Vagina (tissue), 2 donors: ENCODE results near the gene CCDC141. TPM values are rescaled to one million over a fixed set of nuclear protein-coding genes. Genes with fewer than 3 reads are reported as not detected.

Experiments used
- DNase-seq, 2 donors: peaks; one replicate each; pipeline ENCODE4 v3.0.0-alpha.2; 2017; ENCODE audit errors: extremely low spot score in 2 of 2
- H3K27ac ChIP-seq: fragments of 200-600 bp; sonication (generic); one replicate; pipeline ENCODE4 v1.5.1; 2019
- H3K27me3 ChIP-seq: fragments of 200-600 bp; sonication (generic); one replicate; pipeline ENCODE4 v1.5.1; 2019
- H3K36me3 ChIP-seq, 2 donors: fragments of 200-600 bp; sonication (generic); one replicate each; pipeline ENCODE4 v1.5.1; 2017 to 2019
- H3K4me1 ChIP-seq: fragments of 200-600 bp; sonication (generic); one replicate; pipeline ENCODE4 v1.5.1; 2019
- H3K4me3 ChIP-seq, 2 donors: fragments of 200-600 bp; sonication (generic); 1 replicate in 1 of 2; 2 replicates in 1 of 2; pipeline ENCODE4 v1.5.1; 2016 to 2019
- H3K9me3 ChIP-seq: fragments of 200-600 bp; sonication (generic); one replicate; pipeline ENCODE4 v1.5.1; 2019
- POLR2A ChIP-seq, 2 donors: fragments of 450-650 bp; IDR thresholded peaks; one replicate each; pipeline ENCODE4 v1.6.1; 2017; ENCODE audit warnings: antibody characterized with exemption in 2 of 2, mild to moderate bottlenecking in 2 of 2, moderate library complexity in 2 of 2
- POLR2AphosphoS5 ChIP-seq, 2 donors: sonication (generic); formaldehyde crosslinking; IDR thresholded peaks; one replicate each; pipeline ENCODE4 v1.9.0; 2017; ENCODE audit warnings: antibody characterized with exemption in 2 of 2, mild to moderate bottlenecking in 2 of 2, low read depth in 1 of 2; ENCODE audit not compliant: insufficient read depth in 1 of 2
- intact Hi-C: fragments of 100-400 bp; cut with DNase I; formaldehyde crosslinking; loops from one replicate; pipeline ENCODE4 v1.15.1; 2023
- total RNA-seq: library from RNA; depleted of rRNA; stranded (reverse); fragments of >200 nt; gene quantifications from one replicate; pipeline ENCODE4 v1.2.3, GENCODE V29; 2016
- TF ChIP-seq, protein P1 (sequence below), 3 experiments: fragments of 450-650 bp in 2 of 3; fragments of 200-600 bp in 1 of 3; sonication (generic) in 1 of 3; IDR thresholded peaks; one replicate each; pipeline ENCODE4 v1.5.1; 2017 to 2019; ENCODE audit warnings: antibody characterized with exemption in 3 of 3, mild to moderate bottlenecking in 2 of 3, moderate library complexity in 2 of 3

The CCDC141 gene
- total RNA-seq, 1 donor from 2014 or later = 2.0 TPM

DNA sequence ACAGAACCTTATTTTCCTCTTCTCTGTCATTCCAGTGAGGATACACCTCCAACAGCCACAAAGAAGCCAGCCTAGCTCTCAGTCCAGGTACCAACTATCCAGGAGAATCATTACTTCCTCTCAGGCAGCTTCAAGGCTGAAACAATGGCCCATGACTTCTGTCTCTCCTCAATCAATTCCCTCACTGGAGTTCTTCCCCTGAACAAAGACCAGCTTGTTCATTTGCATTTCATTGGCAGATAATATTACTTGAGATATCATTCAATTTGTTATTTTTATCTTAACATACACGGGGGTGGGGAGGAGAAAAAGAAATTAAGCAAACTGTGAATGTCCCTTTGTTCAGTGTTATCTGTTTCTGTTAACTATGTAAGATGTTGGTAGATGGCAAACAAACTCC lies 44.0 kb downstream of the CCDC141 start:
- no peak for DNase-seq
- Histone ChIP-seq H3K4me1 (no peaks in the 10 kb centered on the region), H3K27ac (no peak overlapping the region), H3K4me3 (no peak overlapping the region), H3K9me3 (no peaks in the 10 kb centered on the region), H3K27me3 (no peaks in the 10 kb centered on the region), H3K36me3 (no peaks in the 10 kb centered on the region)
- intact Hi-C loops = no loop called here
- no peak for TF ChIP-seq POLR2A (IDR thresholded peaks at IDR 0.05)
- no peak for TF ChIP-seq POLR2AphosphoS5 (IDR thresholded peaks at IDR 0.05; ENCODE audit: insufficient read depth in 1 of 2, low read depth in 1 of 2)
- TF ChIP-seq, protein P1, sequence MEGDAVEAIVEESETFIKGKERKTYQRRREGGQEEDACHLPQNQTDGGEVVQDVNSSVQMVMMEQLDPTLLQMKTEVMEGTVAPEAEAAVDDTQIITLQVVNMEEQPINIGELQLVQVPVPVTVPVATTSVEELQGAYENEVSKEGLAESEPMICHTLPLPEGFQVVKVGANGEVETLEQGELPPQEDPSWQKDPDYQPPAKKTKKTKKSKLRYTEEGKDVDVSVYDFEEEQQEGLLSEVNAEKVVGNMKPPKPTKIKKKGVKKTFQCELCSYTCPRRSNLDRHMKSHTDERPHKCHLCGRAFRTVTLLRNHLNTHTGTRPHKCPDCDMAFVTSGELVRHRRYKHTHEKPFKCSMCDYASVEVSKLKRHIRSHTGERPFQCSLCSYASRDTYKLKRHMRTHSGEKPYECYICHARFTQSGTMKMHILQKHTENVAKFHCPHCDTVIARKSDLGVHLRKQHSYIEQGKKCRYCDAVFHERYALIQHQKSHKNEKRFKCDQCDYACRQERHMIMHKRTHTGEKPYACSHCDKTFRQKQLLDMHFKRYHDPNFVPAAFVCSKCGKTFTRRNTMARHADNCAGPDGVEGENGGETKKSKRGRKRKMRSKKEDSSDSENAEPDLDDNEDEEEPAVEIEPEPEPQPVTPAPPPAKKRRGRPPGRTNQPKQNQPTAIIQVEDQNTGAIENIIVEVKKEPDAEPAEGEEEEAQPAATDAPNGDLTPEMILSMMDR (IDR thresholded peaks at IDR 0.05) = no peak

DNA sequence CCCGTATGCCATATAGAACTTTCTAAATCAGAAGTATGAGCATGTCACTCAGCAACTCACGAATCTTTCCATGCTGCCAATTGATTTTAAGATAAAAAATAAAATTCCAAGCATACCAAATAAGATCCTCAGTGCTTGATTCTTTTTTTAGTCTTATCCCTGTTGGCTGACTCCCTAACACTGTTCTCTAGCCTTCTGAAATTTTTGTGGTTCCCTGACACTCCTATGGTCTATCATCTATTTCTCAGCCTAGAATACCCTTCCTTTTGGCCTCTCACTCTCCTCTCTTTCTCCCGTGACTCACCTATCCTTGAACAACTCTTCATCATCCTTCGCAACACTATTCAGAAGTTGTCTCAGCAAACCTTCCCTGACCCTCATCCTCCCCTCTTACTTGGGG lies 50.5 kb downstream of the CCDC141 start:
- intact Hi-C loops = no loop called here
- TF ChIP-seq, protein P1 (IDR thresholded peaks at IDR 0.05) = no peak
- TF ChIP-seq POLR2AphosphoS5 (IDR thresholded peaks at IDR 0.05; ENCODE audit: insufficient read depth in 1 of 2, low read depth in 1 of 2) (no peak), POLR2A (IDR thresholded peaks at IDR 0.05) (no peak)
- Histone ChIP-seq H3K9me3 (no peaks in the 10 kb centered on the region), H3K4me3 (no peak overlapping the region), H3K36me3 (no peaks in the 10 kb centered on the region), H3K4me1 (no peaks in the 10 kb centered on the region), H3K27me3 (no peaks in the 10 kb centered on the region), H3K27ac (no peak overlapping the region)
- no peak for DNase-seq

DNA sequence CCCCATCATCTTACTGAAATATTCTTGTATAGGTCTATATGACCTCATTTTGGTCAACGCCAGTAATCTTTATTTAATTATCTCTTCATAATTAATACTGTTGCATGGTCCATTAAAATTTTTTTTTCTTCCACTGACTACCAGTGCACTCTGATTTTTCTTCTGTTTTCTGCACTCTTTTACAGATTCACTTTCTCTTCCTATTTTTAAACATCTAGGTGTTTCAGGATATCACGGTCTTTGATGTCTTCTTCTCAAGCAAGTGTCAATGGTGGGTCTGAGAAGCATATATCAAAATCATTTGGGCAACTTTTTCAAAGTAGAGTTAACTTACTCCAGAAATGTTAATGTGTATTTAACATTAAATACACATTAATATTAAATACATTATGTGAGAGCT lies 51.4 kb downstream of the CCDC141 start:
- DNase-seq = no peak
- Histone ChIP-seq H3K36me3 (no peaks in the 10 kb centered on the region), H3K27ac (no peak overlapping the region), H3K27me3 (no peaks in the 10 kb centered on the region), H3K4me3 (no peak overlapping the region), H3K9me3 (no peaks in the 10 kb centered on the region), H3K4me1 (no peaks in the 10 kb centered on the region)
- TF ChIP-seq POLR2A (IDR thresholded peaks at IDR 0.05) = no peak
- TF ChIP-seq, protein P1 (IDR thresholded peaks at IDR 0.05) = no peak
- TF ChIP-seq POLR2AphosphoS5 (IDR thresholded peaks at IDR 0.05; ENCODE audit: insufficient read depth in 1 of 2, low read depth in 1 of 2) = no peak
- intact Hi-C loops = no loop called here

DNA sequence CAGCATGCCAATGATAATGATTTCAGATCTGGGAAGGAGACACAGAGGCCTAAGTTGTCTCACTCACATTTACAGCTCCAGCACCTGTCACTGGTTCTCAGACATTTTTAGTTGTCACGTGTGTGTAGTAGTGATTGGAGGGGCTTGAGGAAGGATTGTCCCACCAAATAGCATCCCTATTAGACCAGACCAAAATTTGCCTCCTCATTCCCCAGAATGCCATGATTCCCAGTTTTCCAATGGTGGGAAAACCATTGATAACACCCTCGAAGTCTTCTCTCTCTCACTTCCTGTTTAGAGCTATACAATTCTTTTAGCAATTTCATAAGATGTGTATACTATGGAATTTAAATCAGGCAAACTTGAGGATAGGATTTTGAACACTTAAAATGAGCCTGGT lies 52.5 kb downstream of the CCDC141 start:
- intact Hi-C loops = no loop called here
- no peak for DNase-seq
- H3K27me3 ChIP-seq = no peaks in the 10 kb centered on the region
- no peaks in the 10 kb centered on the region for H3K4me1 ChIP-seq
- H3K27ac ChIP-seq = no peak overlapping the region
- TF ChIP-seq, protein P1 (IDR thresholded peaks at IDR 0.05) = no peak
- TF ChIP-seq POLR2A (IDR thresholded peaks at IDR 0.05) (no peak), POLR2AphosphoS5 (IDR thresholded peaks at IDR 0.05; ENCODE audit: insufficient read depth in 1 of 2, low read depth in 1 of 2) (no peak)
- H3K4me3 ChIP-seq = no peak overlapping the region
- H3K36me3 ChIP-seq = no peaks in the 10 kb centered on the region
- H3K9me3 ChIP-seq = no peaks in the 10 kb centered on the region

GRCh38 chr2:178997067-178997466 lies 52.9 kb downstream of the CCDC141 start:
- Histone ChIP-seq H3K36me3 (no peaks in the 10 kb centered on the region), H3K27me3 (no peaks in the 10 kb centered on the region), H3K27ac (no peak overlapping the region), H3K9me3 (no peaks in the 10 kb centered on the region), H3K4me1 (no peaks in the 10 kb centered on the region), H3K4me3 (no peak overlapping the region)
- intact Hi-C loops = no loop called here
- DNase-seq = no peak
- no peak for TF ChIP-seq POLR2A (IDR thresholded peaks at IDR 0.05)
- TF ChIP-seq, protein P1 (IDR thresholded peaks at IDR 0.05) = no peak
- no peak for TF ChIP-seq POLR2AphosphoS5 (IDR thresholded peaks at IDR 0.05; ENCODE audit: insufficient read depth in 1 of 2, low read depth in 1 of 2)
